ENCODE data around the gene MTMR4.
"Not testable (repeated sequence)": the region's sequence is repeated elsewhere in the genome, so short reads cannot be mapped to it uniquely, and the experiment has no call there.

Gene MTMR4

GRCh38 chr17:58513965-58514769 lies at the start of gene MTMR4:
TSS of gene MTMR4 (minus strand) at chr17:58514638. CDS start at chr17:58514407, 231 bp downstream.
- DNase-seq (ENCODE audit: low read depth), result peak; percentile 74

DNA sequence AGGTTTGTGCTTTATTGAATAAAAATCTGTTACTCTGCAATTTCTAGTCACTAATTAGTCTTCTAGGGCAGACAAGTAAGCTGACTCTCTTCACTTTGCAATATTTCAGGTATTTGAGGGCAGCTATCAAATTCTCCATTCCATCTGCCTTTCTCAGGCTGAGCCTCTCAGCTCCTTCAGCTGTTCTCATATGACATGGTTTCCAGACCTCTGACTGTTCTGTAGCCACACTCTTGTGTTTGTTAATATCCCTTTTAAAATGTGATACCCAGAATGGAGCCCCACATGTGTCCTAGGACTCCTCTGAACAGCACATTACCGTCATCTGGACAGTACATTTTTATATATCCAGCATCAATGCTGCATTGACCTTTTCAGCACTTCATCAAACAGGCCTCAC lies 46.1 kb upstream of the MTMR4 start:
- DNase-seq (ENCODE audit: low read depth), result no peak

DNA sequence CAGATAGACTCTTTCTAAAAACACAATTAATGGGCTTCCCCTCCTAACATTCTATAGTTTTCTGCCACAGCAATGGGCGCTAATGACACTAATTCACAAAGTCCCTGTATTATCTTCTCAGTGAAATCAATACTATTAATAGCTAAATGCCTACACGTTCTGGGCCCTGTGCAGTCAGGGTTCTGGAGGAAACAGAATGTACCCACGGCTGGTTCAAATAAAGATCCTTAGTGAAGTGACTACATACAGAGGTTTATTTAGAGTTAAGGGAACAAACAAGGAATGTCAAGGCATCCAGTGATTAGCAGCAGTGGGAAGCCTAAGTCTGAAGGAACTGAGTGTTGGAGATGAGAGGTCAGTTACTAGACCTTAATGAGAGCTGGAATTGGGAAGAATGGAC lies 43.5 kb upstream of the MTMR4 start:
- DNase-seq (ENCODE audit: low read depth), result no peak

DNA sequence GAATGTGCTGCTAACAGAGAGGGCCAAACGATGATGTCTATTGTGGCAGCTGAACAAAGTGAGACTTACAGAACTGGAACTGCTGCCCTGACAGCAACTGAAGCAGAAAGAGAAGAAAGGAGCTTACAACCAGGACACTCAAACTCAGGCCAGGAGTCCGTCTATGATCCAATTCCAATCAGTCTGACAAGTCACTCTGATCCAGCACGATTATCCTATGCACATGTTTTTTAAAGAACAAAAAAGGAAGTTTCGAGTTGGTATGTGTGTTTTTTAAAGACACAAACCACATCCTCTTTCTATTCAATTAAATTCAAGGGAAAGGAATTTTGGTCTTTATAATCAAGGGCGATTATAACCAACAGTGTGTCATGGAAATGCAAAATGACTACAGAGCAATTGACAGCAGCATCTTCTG lies 42.4 kb upstream of the MTMR4 start:
- DNase-seq (ENCODE audit: low read depth), result no peak

- DNase-seq (ENCODE audit: low read depth), result not testable (repeated sequence)
Observed at GRCh38 chr17:58555109-58555508, 40.7 kb upstream of the MTMR4 start.

- DNase-seq (ENCODE audit: low read depth), result no peak
Observed at GRCh38 chr17:58541249-58541648, 26.8 kb upstream of the MTMR4 start.

DNA sequence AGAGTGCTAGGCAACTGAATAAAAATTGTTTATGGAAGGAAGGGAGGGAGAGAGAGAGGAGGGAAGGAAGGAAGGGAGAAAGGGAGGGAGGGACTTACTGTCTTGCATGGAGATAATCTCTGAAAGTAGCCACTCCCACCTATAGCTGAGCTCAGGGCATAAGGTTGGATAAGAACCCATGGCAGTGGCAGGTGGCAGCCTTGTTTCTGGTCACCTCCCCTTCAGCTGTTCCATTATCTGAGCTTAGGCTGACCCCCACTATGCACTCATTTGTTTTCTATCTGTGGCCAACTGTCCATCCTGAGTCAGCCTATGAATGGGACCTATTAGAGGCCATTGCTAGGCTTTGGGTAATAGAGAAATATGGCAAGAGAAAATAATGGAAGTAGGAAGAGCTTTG lies 25.3 kb upstream of the MTMR4 start:
- DNase-seq (ENCODE audit: low read depth), result no peak

DNA sequence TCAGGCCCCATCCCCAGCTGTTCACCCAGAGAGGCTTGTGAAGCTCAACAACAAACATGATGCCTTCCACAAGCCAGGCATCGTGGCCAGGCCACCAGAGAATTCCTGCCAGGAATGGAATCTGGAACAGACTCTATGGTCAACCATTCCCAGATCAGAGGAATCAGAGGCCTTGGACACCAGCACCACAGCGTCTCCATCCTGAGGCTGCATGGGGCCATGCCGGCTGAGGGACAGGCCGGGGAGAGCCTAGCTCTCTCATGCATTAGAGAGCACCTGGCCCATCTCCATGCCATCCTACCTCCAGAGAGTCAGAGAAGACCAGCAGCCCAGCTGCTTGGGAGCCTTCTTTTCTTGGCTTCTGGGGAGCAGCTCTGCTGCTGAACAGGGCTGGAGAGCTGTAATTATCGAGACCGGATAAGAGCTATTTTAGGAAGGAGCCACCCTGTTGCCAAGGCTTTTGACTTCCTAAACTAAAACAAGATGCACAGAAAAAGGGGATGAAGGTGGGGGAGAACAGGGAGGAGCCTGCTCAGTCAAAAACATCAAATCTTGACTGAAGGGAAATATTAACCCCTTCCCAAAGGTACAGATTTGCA lies 24.5 kb upstream of the MTMR4 start:
- DNase-seq (ENCODE audit: low read depth), result no peak

- no peak for DNase-seq (ENCODE audit: low read depth)
Observed at GRCh38 chr17:58537266-58537665, 22.8 kb upstream of the MTMR4 start.

DNA sequence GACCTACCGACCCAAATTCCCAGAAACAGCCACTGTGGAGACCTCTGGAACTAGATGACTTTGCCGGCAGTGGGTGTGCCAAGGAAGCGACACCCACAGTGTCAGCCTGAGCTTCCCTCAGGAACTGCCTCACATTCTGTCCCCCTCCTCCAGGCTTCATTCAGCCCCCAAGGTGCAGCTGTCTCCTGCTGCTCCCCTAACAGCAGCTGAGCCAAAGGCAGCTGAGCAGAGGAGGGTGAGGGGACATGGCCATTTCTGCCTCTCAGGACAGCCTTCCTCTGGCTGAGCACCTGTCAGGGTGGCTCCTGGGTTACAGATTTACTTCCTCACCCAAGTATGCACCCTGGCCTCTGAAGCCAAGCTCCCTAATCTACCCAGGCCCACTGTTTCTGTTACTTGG lies 22.1 kb upstream of the MTMR4 start:
- no peak for DNase-seq (ENCODE audit: low read depth)

GRCh38 chr17:58535431-58535830 lies 21.0 kb upstream of the MTMR4 start:
- no peak for DNase-seq (ENCODE audit: low read depth)

DNA sequence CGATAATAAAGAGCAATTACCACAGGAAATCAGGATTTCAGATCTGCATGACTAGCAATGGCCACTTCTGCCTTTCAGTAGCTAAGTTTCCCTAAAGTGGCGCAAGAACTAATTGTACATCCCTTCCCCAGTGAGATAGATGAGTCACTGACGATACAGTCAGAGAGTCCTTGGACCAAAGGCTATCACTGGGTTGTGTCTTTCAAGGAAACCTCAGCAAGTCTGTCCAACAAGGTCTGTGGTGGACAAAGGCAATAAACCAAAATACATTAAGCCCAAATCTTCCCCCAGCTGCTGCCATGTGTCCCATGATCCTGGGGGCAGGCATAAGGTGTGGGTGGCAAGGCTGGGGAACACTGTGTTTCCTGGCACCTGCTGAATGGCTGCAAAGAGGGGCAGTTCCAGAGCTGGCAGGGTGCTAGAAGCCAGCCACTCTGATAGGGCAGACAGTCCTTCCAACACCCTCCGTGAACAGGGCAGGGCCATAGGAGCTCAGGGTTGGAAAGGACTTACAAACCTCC lies 20.5 kb upstream of the MTMR4 start:
- no peak for DNase-seq (ENCODE audit: low read depth)

DNA sequence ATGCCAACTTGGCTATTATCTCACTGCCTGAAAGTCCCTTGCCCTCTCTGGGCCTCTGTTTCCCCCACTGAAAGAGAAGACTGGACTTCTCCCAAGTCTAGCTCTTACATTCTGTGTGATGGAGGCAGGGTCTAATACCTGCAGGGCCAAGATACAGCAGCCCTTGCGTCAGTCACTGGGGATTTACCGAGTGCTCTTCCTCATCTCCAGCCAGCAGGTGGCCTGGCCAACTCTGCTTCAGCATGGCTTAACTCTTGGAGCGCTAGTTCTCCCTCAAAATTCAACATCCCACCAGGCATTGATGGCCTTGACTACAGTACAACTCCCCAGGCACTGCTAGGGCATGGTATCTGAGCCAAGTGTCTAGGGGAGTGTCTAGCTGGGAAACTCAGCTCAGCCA lies 19.9 kb upstream of the MTMR4 start:
- no peak for DNase-seq (ENCODE audit: low read depth)

DNA sequence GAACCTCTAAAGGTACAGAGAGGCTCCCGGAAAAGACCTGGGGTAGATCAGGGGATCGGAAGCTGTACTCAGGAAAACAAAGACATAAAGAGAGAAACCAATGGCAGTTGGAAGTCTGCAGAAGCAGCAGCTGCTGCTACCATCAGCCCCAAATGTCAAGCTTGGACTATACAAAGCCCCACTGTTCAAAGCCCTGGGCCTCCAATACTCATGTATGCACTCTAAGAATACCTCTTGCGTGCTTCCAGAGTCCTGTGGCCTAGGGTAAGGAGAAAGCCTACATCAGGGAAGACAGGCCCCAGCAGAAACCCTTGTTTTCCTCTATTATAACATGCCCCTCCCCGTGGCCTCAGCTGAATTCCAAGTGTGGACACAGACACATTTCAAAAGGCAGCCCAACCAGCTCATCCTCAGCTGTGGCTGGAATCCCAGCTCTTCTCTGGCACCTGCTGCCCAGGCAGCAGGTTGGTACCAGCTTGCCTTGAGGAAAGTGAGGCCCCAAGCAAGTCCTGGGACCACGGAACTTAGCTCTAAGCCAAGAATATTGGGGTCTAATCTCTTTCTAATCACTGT lies 19.3 kb upstream of the MTMR4 start:
- no peak for DNase-seq (ENCODE audit: low read depth)

GRCh38 chr17:58532555-58532951 lies 18.1 kb upstream of the MTMR4 start:
- DNase-seq (ENCODE audit: low read depth), result no peak

- DNase-seq (ENCODE audit: low read depth), result peak; percentile 40
Observed at GRCh38 chr17:58531661-58532554, 17.5 kb upstream of the MTMR4 start.

DNA sequence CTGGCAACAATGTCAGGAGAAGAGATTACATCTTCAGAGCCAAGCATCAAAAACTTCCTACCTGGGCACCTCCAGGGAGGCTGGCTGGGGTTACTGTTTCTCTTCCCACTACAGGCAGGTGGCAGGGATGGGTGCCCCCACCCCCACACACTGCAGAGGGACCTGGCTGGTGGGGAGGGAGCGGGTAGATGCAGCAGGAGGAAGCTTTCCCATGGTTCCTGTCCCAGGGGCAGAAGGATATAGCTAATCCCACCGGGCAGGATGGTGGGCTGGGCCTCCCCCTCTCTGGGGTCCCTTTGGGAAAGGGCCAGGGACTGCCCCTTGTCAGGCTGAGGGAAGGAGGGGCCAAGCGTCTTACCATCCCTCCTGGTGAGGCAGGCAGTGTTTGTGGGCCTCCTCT lies 16.7 kb upstream of the MTMR4 start:
- no peak for DNase-seq (ENCODE audit: low read depth)

DNA sequence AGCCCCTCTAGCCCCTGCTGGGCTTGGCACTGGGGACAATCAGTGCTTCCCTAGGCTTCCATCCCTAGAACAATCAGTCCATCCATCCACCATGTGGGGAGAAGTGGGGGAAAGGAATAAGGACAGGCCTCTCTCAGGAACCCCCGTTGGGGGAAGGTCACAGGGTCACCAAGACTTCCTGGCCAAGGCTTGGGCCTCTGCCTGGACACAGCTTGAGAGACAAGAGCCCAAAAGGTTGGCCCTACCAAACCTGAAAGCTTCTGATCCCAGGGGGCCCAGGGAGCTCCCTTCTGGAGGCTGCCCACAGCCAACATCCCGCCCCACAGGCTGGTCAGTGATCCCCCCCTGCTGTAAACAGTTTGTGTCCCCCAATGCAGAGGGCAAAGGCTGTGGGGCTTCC lies 16.2 kb upstream of the MTMR4 start:
- no peak for DNase-seq (ENCODE audit: low read depth)

DNA sequence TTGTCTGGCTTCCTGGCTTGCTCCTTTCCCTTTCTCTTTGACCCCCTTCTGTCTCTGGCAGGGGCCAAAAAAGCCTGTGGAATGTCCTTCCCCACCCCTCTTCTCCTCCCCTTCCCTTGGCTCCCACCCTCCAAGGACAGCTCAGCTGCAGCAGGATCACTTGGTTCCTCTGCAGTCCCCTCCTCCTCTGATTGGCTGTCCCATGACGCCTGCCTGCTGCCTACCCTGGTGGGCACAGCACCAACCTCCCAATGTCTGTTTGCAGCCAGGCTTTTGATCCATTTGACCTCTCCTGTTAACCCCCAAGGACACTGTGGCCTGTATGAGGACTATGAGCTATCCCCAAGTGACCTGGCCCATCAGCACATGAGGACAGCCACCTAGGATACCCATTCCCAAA lies 14.8 kb upstream of the MTMR4 start:
- DNase-seq (ENCODE audit: low read depth), result no peak

DNA sequence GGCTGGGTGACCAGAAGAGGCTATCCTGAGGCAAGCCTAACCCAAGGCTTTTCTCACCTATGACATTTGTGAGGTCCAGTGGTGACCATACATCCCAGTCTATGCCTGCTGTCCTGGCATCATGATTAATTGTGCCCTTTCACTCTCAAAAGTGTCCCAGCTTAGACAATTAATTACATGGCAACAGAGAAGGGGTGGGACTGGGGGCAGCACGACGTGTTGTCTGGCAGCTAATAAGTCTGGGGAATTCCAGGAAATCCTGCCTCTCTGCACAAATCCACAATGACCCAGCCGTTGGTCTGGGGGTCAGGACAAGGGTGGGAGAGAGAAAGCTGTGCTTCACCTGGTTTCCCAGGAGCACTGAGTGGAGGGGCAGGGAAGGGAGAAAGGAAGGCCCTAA lies 14.0 kb upstream of the MTMR4 start:
- no peak for DNase-seq (ENCODE audit: low read depth)

- no peak for DNase-seq (ENCODE audit: low read depth)
Observed at GRCh38 chr17:58527949-58528348, 13.5 kb upstream of the MTMR4 start.

DNA sequence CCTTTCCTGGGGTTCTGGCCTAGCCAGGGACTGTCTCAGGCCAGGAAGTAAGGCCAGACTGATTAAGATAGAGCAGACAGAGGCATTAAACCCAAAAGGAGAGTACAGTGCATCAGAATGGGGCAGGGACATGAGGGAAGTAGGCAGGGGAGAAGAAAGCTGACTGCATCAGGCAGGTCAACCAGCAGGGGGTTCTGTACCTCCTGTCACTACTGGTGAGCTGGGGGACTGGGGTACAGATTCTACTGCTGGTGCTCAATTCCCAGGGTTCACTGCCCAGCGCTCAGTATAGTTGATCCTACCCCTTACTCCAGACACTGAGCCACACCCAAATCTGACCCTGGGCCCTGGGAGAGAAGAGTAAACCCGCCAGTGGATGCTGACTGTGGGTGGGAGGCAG lies 12.9 kb upstream of the MTMR4 start:
- DNase-seq (ENCODE audit: low read depth), result no peak

All from activated T-cell treated with anti-CD3 and anti-CD28 coated beads for 24 hours (primary cell).